Measurements from ENCODE around the gene ZNF217.

GRCh38 chr20:53606364-53606985 lies 12.8 kb upstream of the ZNF217 start:
- TF ChIP-seq CTCF (IDR thresholded peaks at IDR 0.05; ENCODE audit: low read length), result no peak
- no peak for TF ChIP-seq EZH2 (IDR thresholded peaks at IDR 0.05; ENCODE audit: borderline replicate concordance, low read length)
